Chondrocyte (in vitro differentiated cells): Measurements from ENCODE around the gene GAS7. TPM values are rescaled to one million over a fixed set of nuclear protein-coding genes. Genes with fewer than 3 reads are reported as not detected.
"Not testable (repeated sequence)": the region's sequence is repeated elsewhere in the genome, so short reads cannot be mapped to it uniquely, and the experiment has no call there.

ENCODE experiments used
- DNase-seq: peaks from one replicate; pipeline ENCODE4 v3.0.0; 2021; ENCODE audit warnings: mixed read lengths, low spot score
- H3K27ac Mint-ChIP-seq: one replicate; pipeline ENCODE4 v1.8.0; 2021; ENCODE audit warnings: mild to moderate bottlenecking, moderate library complexity, mixed read lengths; ENCODE audit not compliant: unreplicated experiment
- H3K27me3 Mint-ChIP-seq: 2 replicates; pipeline ENCODE4 v1.8.0; 2021; ENCODE audit warnings: low read depth, mixed read lengths
- H3K36me3 Mint-ChIP-seq: 2 replicates; pipeline ENCODE4 v1.8.0; 2021; ENCODE audit warnings: low read depth, mixed read lengths
- H3K4me1 Mint-ChIP-seq: 2 replicates; pipeline ENCODE4 v1.8.0; 2021; ENCODE audit warnings: low read depth, mild to moderate bottlenecking, mixed read lengths
- H3K4me3 Mint-ChIP-seq: one replicate; pipeline ENCODE4 v1.8.0; 2021; ENCODE audit warnings: mild to moderate bottlenecking, moderate library complexity, mixed read lengths; ENCODE audit not compliant: unreplicated experiment
- H3K9me3 Mint-ChIP-seq: 2 replicates; pipeline ENCODE4 v1.8.0; 2021; ENCODE audit warnings: low read depth, mixed read lengths
- CTCF ChIP-seq: fragments of 200-600 bp; sonication (generic); IDR thresholded peaks from 2 replicates; pipeline ENCODE4 v1.5.0; 2021; ENCODE audit warnings: antibody characterized with exemption, mild to moderate bottlenecking, moderate library complexity
- total RNA-seq: library from RNA; stranded (reverse); gene quantifications from 3 replicates; pipeline ENCODE4 v1.2.1, GENCODE V29; 2021

The GAS7 gene
- total RNA-seq, 1 donor from 2014 or later, result 6.9 TPM

GRCh38 chr17:10022416-10022815 lies 176.0 kb downstream of the GAS7 start:
- H3K27me3 Mint-ChIP-seq, result peaks cover 1% of the 10 kb centered on the region
- H3K36me3 Mint-ChIP-seq, result no peaks in the 10 kb centered on the region

GRCh38 chr17:10021272-10021984 lies 177.0 kb downstream of the GAS7 start:
- Mint-ChIP-seq H3K36me3 (no peaks in the 10 kb centered on the region), H3K9me3 (no peaks in the 10 kb centered on the region), H3K27me3 (peaks cover 1% of the 10 kb centered on the region), H3K4me1 (peaks cover 8% of the 10 kb centered on the region), H3K27ac (no peak overlapping the region), H3K4me3 (no peak overlapping the region)
- TF ChIP-seq CTCF, result no peak
- no peak for DNase-seq

More at GRCh38 chr17:10022416-10022815, 176.0 kb downstream of the GAS7 start:
- H3K9me3 Mint-ChIP-seq, result no peaks in the 10 kb centered on the region
- peaks cover 8% of the 10 kb centered on the region for H3K4me1 Mint-ChIP-seq
- DNase-seq, result no peak
- no peak overlapping the region for H3K27ac Mint-ChIP-seq
- no peak overlapping the region for H3K4me3 Mint-ChIP-seq
- TF ChIP-seq CTCF, result no peak

GRCh38 chr17:10019941-10020451 lies 178.4 kb downstream of the GAS7 start:
- Mint-ChIP-seq H3K4me3 (no peak overlapping the region), H3K4me1 (peaks cover 16% of the 10 kb centered on the region), H3K27ac (no peak overlapping the region), H3K9me3 (no peaks in the 10 kb centered on the region), H3K27me3 (no peaks in the 10 kb centered on the region), H3K36me3 (no peaks in the 10 kb centered on the region)
- no peak for DNase-seq
- TF ChIP-seq CTCF, result no peak

GRCh38 chr17:10018461-10018891 lies 179.9 kb downstream of the GAS7 start:
- H3K36me3 Mint-ChIP-seq, result no peaks in the 10 kb centered on the region
- H3K9me3 Mint-ChIP-seq, result no peaks in the 10 kb centered on the region
- no peak for TF ChIP-seq CTCF
- no peaks in the 10 kb centered on the region for H3K27me3 Mint-ChIP-seq
- DNase-seq, result no peak
- H3K27ac Mint-ChIP-seq, result no peak overlapping the region
- no peak overlapping the region for H3K4me3 Mint-ChIP-seq
- H3K4me1 Mint-ChIP-seq, result peaks cover 17% of the 10 kb centered on the region

GRCh38 chr17:10016958-10017570 lies 181.3 kb downstream of the GAS7 start:
- not testable (repeated sequence) for H3K36me3 Mint-ChIP-seq, H3K4me3 Mint-ChIP-seq, DNase-seq, H3K27me3 Mint-ChIP-seq, H3K27ac Mint-ChIP-seq, H3K9me3 Mint-ChIP-seq
- H3K4me1 Mint-ChIP-seq, result peaks cover 17% of the 10 kb centered on the region
